GM12875 (cell line): ENCODE results near the gene VPS26B.
"Not testable (repeated sequence)": the region's sequence is repeated elsewhere in the genome, so short reads cannot be mapped to it uniquely, and the experiment has no call there.

ENCODE experiments used
- H3K4me3 ChIP-seq: one replicate; pipeline ENCODE4 v1.5.1; 2011; ENCODE audit warnings: low read depth, low read length, control low read depth
- TF ChIP-seq, protein P1 (sequence below): IDR thresholded peaks from 2 replicates; pipeline ENCODE4 v1.5.1; 2011; ENCODE audit warnings: low read depth, mild to moderate bottlenecking, control low read depth, inconsistent platforms, low read length, moderate library complexity, borderline replicate concordance; ENCODE audit not compliant: insufficient read depth

Gene VPS26B

DNA sequence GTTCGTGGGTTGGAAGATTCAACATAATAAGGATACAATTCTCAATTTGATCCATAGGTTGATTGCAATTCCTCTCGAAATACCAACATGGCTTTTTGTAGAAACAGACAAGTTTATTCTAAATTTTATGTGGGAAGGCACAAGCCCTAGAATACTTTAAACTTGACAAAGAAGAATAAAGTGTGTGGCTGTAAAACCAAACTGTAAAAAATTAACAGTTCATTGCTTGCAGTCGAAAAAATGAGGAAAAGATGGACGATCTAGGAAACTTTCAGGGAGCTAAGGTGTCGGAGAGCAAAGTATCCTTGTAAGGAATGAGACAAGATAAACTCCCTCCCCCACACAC lies 50.7 kb downstream of the VPS26B start:
- TF ChIP-seq, protein P1, sequence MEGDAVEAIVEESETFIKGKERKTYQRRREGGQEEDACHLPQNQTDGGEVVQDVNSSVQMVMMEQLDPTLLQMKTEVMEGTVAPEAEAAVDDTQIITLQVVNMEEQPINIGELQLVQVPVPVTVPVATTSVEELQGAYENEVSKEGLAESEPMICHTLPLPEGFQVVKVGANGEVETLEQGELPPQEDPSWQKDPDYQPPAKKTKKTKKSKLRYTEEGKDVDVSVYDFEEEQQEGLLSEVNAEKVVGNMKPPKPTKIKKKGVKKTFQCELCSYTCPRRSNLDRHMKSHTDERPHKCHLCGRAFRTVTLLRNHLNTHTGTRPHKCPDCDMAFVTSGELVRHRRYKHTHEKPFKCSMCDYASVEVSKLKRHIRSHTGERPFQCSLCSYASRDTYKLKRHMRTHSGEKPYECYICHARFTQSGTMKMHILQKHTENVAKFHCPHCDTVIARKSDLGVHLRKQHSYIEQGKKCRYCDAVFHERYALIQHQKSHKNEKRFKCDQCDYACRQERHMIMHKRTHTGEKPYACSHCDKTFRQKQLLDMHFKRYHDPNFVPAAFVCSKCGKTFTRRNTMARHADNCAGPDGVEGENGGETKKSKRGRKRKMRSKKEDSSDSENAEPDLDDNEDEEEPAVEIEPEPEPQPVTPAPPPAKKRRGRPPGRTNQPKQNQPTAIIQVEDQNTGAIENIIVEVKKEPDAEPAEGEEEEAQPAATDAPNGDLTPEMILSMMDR, result no peak
- peak overlapping the region; percentile 62 for H3K4me3 ChIP-seq

DNA sequence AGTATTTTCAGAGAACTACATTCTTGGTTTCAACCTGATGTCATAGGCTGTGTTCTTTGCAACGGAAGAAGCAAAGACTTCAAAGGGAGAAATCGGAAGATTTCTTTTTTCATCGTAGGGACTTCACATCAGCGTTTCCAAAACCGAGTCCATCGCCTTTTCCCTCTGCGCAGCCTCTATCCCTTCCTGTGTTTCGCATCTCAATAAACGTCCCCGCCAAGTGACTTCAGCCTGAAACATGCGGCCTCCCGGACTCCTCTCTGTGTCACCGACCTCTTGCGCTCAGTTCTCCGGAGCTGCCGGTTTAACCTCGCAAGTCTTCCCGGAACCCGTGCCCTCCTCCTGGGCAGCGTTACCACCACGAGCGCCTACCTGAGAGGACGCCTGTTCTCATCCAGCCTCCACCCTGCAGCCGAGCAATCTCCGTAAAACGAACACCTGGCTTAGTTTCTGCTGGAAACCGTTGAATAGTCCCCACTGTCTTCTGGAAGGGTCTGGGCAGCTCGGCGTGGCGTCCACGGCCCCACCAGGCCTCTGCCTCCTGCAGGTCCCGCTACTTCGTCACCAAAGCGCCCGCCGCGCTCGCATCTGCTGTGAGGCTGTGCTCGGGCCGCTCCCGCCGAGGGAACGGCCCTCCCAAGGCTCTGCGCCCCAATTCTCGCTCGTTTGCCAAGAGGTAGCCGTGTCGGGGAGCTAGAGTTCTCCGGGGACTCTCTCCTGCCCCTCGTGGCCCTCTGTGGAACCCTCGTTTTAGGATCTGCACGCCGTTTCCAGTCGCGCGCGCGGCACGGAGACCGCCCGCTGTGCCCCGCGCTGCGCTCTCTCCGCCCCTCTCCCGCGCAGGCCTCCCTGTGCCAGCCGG lies 51.3 kb downstream of the VPS26B start, which contains the start of gene GLB1L3:
Gene GLB1L3 (plus strand): TSS at position 846 of the 862 bp plus-strand sequence. CDS start 362 bp downstream, outside the sequence.
- TF ChIP-seq, protein P1, result peak; percentile 71
- H3K4me3 ChIP-seq, result peak within 1 kb of the TSS; percentile 62

DNA sequence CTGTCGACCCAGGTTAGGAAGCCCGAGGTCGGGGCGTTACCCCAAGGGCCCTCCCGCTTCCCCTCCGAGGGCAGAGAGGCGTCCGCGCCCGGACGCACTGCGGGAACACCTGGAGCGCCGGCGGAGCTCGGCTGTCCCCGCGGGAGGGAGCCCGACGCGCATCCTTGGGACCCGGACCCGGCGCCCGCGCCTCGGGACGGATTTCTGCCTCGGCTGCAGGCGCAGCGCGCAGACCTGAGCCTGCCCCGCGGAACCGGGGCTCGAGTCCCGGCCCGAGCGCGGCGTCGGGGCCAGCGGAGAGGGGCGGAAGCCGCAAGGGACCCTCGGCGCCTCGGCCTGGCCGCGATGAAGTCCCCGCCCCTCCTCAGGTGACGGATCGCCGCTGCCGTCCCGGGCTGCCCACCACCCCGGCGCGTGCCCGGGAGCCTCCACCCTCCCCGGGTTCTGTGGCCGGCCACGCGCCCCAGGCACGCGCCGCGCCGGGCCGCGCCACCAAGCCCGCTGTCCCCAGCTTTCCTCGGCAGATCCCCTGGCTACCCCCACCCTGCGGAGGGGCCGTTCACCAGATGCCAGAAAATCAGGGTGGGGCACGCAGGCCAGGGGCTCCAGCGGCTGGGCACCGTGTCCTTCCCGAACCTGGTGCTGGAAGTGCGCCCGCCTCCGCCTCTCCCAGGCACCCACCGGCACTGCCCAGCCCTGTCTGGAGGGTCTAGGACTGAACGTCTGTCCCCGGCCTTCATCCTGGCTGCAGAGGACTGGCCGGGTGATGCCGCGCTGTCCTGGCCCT lies 52.1 kb downstream of the VPS26B start:
- TF ChIP-seq, protein P1, result no peak
- H3K4me3 ChIP-seq, result peak overlapping the region; percentile 62

DNA sequence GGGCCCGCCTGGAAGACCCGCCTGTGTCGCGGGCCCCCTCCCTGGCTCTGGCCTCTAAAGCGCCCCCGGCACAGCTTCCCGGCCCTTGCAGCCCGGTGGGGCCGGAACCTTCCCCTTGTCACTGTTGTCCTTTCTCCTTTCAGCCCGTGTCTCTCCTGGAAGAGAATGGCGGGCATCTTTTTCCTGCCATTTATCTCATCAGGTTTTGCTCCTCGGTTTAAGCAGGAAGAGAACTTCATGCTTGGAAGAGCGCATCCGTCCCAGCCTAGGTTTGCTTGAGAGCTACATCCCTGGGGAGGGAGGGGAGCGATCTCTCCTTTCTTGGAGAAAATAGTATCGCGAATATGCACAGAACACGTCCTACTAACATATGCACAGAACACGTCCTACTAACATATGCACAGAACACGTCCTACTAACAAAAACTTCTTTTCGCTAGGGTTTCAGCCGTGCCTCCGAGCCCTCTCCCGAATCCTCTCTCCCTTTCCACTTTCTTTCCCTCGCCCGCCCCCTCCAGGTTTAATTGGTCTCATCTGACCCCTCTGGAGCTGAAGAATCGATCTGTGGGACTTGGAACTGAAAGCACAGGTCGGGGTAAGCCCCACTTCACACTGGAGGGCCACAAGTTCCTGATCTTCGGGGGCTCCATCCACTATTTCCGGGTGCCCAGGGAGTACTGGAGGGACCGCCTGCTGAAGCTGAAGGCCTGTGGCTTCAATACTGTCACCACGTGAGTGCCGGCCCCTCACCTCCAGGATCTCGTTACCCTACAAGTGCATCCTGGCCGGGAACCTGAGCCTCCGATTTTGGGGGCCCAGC lies 52.9 kb downstream of the VPS26B start:
- peak overlapping the region; percentile 62 for H3K4me3 ChIP-seq
- TF ChIP-seq, protein P1, result no peak

DNA sequence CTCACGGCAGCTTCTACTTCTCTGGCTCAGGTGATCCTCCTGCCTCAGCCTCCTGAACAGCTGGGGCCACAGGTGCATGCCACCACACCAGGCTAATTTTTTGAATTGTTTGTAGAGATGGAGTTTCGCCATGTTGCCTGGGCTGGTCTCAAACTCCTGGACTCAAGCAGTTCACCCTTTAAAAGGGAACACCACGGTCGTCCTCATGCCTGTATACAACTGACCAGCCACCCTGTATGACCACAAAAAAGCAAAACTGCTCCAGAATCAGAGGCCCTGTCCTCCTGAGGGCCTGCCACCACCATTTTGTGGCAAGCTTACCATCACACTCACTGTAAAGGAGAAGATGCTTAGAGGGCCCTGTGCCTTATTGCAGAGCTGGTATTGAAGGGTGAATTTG lies 53.9 kb downstream of the VPS26B start:
- H3K4me3 ChIP-seq, result no peak overlapping the region
- TF ChIP-seq, protein P1, result no peak

DNA sequence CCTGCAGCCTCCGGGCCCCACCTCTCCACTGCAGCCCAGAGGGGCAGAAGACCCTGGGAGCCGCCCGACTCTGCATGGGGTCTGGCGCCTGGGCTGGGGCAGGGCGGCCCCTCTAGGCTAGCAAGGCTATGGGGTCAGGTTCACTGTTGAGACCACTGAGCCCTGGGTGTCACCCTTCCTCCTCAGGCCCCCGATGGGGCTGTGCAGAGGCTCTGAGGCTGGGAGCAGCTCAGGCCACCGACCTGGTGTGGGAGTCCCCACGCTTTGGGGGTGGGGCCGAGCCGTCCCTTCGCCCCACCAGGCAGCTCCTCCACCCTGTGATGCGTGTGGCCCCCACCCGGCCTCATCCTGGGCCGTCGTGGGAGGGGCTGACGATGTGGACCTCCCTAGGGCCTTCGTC lies 57.2 kb downstream of the VPS26B start:
- H3K4me3 ChIP-seq, result not testable (repeated sequence)

DNA sequence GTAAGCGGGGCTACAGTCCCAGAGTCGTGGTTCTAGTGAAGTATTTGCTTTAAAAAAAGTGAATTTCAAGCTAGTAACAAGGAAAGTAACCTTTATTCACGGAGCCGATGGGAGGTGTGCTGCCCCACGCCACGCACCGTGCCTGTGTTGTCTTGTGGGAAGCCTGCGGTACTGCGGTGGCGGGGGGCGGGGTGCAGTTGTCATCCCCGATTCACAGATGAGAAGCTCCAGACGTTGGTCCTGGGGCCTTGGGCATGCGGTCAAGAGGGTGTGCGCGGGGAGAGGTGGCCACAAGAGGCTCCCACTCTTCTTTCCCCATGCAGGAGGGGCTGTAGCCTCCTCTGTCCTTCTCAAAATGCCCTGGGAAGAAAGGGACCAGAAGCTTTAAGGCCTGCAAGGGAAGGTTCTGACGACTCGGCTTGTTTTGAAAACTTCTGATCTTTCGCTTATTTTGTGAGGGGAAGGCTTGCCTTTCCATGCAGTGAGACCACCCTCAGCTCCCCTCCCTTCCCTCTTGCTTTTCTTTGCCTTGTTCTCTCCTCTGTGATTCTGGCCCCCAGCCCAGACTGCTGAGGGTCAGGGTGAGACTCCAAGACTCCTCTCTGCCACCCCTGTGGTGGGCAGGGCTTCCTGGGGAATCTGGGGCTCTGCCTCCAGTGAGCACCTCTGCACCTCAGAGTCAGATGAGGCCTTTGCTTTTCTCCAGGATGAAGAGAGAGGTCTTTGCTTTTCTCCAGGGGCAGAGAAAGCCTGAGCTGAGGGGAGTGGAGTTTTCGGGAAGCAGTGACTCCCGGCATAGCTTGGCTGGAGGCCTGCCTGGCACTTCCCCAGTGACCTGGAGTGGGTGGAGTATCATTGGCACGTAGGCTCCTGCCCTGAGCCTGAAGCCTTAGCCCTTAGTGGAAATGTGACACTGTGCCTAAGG lies 57.9 kb downstream of the VPS26B start:
- TF ChIP-seq, protein P1, result no peak
- H3K4me3 ChIP-seq, result no peak overlapping the region
